HG03571 (cell line): ENCODE measurements around the gene SLC6A1.

ENCODE experiments used
- ATAC-seq: cut with Tn5 transposase; IDR thresholded peaks from one replicate; pipeline ENCODE4 v1.9.1; 2021; ENCODE audit not compliant: unreplicated experiment

SLC6A1 gene

GRCh38 chr3:10992017-10992942, at the start of gene SLC6A1:
TSS of gene SLC6A1 (plus strand) at chr3:10992748. CDS start at chr3:11017212, 24,464 bp downstream.
- no peak for ATAC-seq

GRCh38 chr3:10944866-10945265, 47.7 kb upstream of the SLC6A1 start:
- ATAC-seq = no peak

GRCh38 chr3:10945683-10946287, 46.8 kb upstream of the SLC6A1 start:
- peak; percentile 59 for ATAC-seq

GRCh38 chr3:10946526-10946925, 46.0 kb upstream of the SLC6A1 start:
- no peak for ATAC-seq

GRCh38 chr3:10948326-10948725, 44.2 kb upstream of the SLC6A1 start:
- no peak for ATAC-seq

GRCh38 chr3:10949197-10949596, 43.4 kb upstream of the SLC6A1 start:
- no peak for ATAC-seq

GRCh38 chr3:10950476-10951294, 41.9 kb upstream of the SLC6A1 start:
- no peak for ATAC-seq

GRCh38 chr3:10951295-10951926, 41.1 kb upstream of the SLC6A1 start:
- no peak for ATAC-seq

- no peak for ATAC-seq
Observed at GRCh38 chr3:10952525-10952924, 40.0 kb upstream of the SLC6A1 start.

GRCh38 chr3:10954740-10955139, 37.8 kb upstream of the SLC6A1 start:
- ATAC-seq = no peak

- ATAC-seq = no peak
Observed at GRCh38 chr3:10955711-10956453, 36.7 kb upstream of the SLC6A1 start.

- no peak for ATAC-seq
Observed at GRCh38 chr3:10956531-10956930, 36.0 kb upstream of the SLC6A1 start.

GRCh38 chr3:10956986-10957385, 35.6 kb upstream of the SLC6A1 start:
- no peak for ATAC-seq

- ATAC-seq = no peak
Observed at GRCh38 chr3:10957976-10958749, 34.4 kb upstream of the SLC6A1 start.

GRCh38 chr3:10960255-10960654, 32.3 kb upstream of the SLC6A1 start:
- ATAC-seq = no peak

GRCh38 chr3:10961921-10962320, 30.6 kb upstream of the SLC6A1 start:
- ATAC-seq = no peak

GRCh38 chr3:10962481-10963036, 30.0 kb upstream of the SLC6A1 start:
- no peak for ATAC-seq

GRCh38 chr3:10964537-10965167, 27.9 kb upstream of the SLC6A1 start:
- no peak for ATAC-seq

GRCh38 chr3:10968401-10968800, 24.1 kb upstream of the SLC6A1 start:
- ATAC-seq = no peak
